Neural cell (in vitro differentiated cells): ENCODE results near the gene TUBB.

Experiments
- EZH2 ChIP-seq: fragments of 200-600, 300-800 bp; shearing (Covaris generic), sonication (generic); IDR thresholded peaks from 2 replicates; pipeline ENCODE4 v1.6.1; 2014; ENCODE audit warnings: antibody characterized with exemption, low read length, borderline replicate concordance, mild to moderate bottlenecking; ENCODE audit not compliant: insufficient read depth, poor library complexity, severe bottlenecking
- POLR2AphosphoS5 ChIP-seq: IDR thresholded peaks from 2 replicates; pipeline ENCODE4 v1.6.1; 2012
- TF ChIP-seq, protein P1 (sequence below): fragments of 450-650 bp; IDR thresholded peaks from 2 replicates; pipeline ENCODE4 v1.5.1; 2014; ENCODE audit warnings: antibody characterized with exemption, mild to moderate bottlenecking, moderate library complexity; ENCODE audit not compliant: poor library complexity, severe bottlenecking

DNA sequence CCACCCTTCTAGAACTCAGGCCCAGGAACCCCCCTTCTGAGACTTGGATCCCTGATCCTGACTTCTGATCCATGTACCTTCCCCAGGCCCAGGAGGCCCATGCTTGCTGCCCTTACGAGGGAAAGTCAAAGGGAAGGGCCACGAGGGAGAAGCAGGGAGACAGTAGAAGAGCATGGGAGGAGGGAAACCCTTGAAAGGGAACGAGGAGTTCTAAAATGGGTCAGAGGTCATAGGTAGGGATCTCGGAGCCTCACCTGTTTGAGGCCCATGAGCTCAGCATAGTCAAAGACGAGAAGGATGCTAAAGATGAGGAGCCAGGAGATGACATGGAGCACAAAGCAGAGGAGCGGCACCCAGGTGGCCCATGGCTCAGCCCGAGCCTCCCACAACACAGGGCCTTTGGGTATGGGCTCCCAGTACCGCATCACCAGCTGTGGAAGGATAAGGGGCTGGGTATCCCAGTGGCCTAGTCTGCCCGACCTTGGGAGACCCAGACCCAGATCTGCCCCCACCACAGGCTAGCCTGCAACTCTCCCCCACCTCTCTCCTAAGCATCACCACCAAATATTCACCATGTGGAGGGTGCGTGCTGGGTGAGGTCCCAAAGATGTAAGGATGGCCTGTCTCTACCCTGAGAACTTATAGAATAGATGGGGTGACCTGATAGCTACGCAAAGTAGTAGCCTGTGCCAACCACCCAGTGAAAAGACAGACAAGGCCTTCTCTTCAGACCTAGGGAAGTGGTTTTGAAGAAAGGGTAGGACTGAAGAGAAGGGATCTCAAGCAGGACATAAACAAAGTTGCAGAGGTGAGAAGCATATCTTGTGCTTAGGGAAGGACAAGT is 30.9 kb upstream of the TUBB start:
- TF ChIP-seq POLR2AphosphoS5, result no peak
- no peak for TF ChIP-seq EZH2
- TF ChIP-seq, protein P1, sequence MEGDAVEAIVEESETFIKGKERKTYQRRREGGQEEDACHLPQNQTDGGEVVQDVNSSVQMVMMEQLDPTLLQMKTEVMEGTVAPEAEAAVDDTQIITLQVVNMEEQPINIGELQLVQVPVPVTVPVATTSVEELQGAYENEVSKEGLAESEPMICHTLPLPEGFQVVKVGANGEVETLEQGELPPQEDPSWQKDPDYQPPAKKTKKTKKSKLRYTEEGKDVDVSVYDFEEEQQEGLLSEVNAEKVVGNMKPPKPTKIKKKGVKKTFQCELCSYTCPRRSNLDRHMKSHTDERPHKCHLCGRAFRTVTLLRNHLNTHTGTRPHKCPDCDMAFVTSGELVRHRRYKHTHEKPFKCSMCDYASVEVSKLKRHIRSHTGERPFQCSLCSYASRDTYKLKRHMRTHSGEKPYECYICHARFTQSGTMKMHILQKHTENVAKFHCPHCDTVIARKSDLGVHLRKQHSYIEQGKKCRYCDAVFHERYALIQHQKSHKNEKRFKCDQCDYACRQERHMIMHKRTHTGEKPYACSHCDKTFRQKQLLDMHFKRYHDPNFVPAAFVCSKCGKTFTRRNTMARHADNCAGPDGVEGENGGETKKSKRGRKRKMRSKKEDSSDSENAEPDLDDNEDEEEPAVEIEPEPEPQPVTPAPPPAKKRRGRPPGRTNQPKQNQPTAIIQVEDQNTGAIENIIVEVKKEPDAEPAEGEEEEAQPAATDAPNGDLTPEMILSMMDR, result no peak
